Measurements from ENCODE around the gene CACNA2D1.

CACNA2D1 gene

DNA sequence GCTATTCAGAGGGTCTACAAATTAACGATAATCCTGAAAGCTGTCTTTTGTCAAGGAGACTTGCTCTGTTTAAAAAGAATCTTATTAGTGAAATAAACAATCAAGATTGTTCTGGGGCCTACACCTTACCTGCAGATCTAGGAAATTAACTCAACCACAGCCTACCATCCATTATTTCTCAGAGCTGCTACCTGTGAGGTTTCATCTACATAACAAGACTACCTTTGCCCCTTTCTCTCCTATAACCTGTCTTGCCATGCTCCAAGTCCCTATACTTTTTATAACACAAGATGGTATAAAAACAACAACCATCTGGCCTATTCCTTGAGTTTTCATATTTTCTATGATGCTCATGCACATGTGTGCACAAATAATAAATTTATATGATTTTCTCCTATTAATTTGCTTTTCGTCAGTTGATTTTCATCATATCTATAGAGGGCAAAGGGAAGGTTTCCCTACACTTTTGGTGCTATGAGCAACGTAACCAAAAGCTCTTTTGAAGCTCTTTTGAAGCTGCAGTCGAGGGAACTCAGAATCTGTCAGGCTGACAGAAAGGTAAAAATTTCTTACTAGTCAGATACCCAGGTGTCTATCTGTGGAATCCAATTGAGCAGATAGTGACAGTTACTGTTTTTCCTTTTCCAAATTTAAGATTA lies 138.1 kb downstream of the CACNA2D1 start:
- no peak for DNase-seq (ENCODE audit: low read depth)
- no peak overlapping the region for H3K4me3 ChIP-seq (ENCODE audit: low read depth, low read length)

DNA sequence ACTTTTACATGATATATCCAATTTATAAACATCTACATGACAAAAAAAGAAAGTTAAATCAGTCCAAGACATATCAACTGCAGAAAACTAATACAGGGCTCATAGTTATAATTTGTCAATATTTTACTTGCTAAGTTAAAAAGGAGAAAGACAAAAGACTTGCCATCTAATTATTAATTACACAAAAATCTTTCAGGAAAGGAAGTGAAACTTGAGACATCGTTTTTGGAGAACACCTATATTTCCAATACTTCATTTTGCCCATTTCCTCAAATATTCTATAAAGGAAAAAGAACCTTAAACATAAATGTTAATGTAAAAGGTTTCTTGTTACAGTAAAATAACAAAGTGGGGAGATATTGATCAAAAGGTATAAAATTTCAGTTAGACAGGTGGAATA lies 148.7 kb downstream of the CACNA2D1 start:
- H3K4me3 ChIP-seq (ENCODE audit: low read depth, low read length), result no peak overlapping the region
- no peak for DNase-seq (ENCODE audit: low read depth)

DNA sequence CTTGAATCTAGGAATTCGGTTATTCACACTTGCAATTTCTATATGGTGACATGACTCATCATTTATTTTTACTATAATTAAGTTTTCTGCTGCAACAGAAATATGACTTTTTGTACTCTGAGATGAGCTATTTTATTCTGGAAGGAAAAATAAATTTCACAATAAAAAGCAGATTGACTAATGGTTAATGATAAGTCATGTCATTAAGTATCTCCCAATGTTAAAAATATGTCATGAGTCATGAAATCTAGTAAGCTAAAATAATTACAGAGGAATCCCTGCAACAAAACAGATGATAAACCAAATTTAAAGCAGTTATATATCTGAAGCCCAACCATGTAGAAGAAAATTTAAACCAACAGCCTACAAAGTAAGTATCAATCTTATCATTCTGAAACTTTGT lies 149.2 kb downstream of the CACNA2D1 start:
- DNase-seq (ENCODE audit: low read depth), result no peak

DNA sequence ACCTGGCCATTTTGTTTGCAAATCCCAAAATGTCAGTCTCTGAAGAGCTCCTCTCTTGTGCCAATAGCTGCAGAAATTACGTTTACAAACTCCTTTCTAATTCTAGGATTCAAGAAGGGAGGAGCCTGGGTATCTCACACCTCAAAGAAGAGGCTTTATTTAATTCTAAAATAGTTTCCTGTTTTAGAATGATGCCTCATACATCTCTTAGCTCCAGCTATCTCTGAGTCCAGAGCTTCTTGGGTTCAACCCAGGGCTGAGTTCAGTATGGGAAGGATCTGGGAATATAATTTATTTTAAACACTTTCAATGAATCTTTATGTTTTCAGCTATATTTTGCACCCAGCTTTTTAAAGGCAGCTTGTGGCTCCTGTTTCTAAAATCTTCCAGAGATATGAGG lies 150.1 kb downstream of the CACNA2D1 start:
- no peak for DNase-seq (ENCODE audit: low read depth)
- H3K4me3 ChIP-seq (ENCODE audit: low read depth, low read length), result no peak overlapping the region

More for the DNA sequence above, 149.2 kb downstream of the CACNA2D1 start:
- no peak overlapping the region for H3K4me3 ChIP-seq (ENCODE audit: low read depth, low read length)

DNA sequence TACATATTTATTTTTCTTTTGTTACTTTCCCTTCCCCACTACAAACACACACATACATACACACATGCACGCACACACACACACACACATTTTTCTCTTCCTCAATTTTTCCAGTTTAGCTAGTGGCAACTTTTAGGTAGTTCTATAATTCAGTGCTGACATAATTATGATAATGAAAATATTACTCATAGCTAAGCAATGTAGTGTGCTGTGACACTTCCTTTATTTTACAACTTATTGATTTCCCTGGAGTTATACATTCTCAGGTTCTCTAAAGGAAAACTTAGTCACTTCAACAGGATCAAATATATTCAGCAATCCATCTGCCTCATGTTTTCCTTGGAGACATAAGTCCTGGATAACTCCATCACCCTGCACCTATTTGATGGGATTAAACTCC lies 151.6 kb downstream of the CACNA2D1 start:
- no peak overlapping the region for H3K4me3 ChIP-seq (ENCODE audit: low read depth, low read length)
- DNase-seq (ENCODE audit: low read depth), result no peak

DNA sequence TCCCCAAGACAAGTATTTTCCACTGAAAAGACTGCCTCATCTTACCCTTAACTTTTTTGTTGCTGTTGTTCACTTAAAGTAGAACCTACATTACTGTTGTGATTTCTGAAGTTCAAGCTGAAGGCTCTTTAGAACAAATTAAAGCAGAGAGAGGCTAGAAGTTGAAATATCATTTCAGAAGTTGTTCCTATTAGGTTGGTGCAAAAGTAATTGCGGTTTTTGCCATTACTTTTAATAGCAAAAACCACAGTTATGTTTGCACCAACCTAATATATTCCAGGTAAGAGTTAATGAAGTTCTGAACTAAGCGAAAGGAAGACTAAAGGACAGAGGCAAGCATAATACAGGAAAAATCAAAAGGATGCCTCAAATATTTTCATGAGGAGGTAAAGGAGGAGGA lies 153.7 kb downstream of the CACNA2D1 start:
- H3K4me3 ChIP-seq (ENCODE audit: low read depth, low read length), result no peak overlapping the region
- DNase-seq (ENCODE audit: low read depth), result no peak

DNA sequence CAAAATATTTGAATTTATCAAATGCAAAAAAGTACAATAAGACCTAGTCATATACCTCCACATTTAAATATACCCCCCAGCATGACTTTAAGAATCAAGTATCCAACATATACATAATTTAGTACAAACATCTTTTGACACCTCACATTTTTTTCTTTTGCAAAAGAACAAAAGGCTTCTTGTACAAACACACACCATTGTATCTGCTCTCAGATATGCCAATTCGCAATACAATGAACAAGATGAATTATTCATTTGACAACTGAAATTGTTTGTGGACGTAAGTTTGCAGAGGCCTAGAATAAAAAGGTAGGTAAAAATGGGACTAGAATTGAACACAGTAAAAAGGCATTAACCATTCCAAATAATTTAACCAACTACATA lies 154.4 kb downstream of the CACNA2D1 start:
- no peak overlapping the region for H3K4me3 ChIP-seq (ENCODE audit: low read depth, low read length)
- DNase-seq (ENCODE audit: low read depth), result no peak

DNA sequence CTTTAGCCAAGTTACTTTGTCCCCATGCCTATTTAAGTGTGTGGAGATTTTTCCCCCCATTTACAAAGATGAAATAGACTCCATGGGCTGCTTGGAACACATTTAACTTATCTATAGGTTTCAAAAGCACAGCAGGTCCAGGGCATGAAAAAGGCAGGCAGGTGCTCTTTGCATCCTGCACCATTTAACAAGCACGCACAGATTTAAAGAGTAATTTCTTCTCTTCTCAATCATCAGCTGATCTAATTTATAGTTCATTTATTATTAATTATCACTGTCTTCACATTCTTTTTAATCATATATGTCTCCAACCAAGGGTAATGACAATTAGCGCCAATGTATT lies 156.8 kb downstream of the CACNA2D1 start:
- no peak overlapping the region for H3K4me3 ChIP-seq (ENCODE audit: low read depth, low read length)
- DNase-seq (ENCODE audit: low read depth), result no peak

DNA sequence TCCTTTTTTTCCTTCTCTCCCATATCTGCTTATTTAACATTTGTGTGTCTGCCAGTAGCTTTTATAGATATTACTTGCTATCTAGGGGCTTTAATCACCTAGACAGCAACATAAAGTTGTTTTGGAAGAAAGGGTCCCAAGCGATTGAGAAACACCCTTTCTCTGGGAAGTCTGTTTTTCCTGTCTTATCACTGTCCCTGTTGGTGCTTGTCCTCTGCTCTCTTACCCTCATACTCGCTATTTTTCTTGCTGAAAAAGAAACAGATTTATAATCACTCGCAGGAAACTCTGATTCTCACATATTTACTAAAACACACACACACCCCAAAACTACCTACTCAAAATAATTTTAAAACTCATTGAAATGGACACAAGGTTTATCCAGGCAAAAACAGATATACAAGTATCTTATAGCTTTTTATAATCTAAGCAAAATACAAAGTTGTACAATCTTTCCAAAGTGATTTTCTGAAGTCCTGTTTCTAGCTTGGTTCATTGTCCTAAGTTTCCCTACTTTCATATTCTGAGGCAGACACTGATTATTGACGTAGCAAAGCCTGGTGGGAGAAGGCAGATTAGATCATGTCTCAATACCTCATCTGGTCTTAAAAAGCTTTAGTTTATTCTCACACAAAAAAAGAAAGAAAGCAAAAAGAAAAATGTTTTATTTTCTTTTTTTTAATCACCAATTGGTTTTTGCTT lies 157.3 kb downstream of the CACNA2D1 start:
- no peak for DNase-seq (ENCODE audit: low read depth)
- H3K4me3 ChIP-seq (ENCODE audit: low read depth, low read length), result no peak overlapping the region

DNA sequence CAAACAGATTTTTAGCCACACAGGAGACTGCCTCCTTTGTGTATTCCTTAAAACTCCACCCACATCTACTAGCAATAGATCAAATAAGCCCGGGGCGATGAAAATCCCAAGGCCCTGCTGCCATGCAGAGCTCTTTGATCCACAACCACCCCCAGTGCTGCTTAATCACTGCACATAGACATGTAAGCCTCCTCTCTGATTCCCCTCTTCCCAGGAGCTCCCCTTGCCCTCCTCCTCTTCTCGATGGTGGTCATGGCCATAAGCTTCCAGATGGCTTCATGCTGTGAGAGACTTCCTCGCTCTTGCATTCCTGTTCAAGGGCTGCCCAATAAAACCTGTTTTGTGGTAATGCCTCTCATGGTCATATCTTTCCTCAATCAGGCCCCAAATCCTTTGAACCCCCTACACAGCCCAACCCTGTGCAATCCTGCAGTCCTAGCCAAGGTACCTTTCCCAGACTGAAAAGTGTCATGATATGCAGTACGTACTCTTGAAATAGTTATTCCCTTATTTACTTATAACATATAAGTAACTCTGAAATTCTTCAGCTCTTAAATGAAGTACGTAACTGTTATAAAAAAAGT lies 158.5 kb downstream of the CACNA2D1 start:
- DNase-seq (ENCODE audit: low read depth), result no peak
- no peak overlapping the region for H3K4me3 ChIP-seq (ENCODE audit: low read depth, low read length)

DNA sequence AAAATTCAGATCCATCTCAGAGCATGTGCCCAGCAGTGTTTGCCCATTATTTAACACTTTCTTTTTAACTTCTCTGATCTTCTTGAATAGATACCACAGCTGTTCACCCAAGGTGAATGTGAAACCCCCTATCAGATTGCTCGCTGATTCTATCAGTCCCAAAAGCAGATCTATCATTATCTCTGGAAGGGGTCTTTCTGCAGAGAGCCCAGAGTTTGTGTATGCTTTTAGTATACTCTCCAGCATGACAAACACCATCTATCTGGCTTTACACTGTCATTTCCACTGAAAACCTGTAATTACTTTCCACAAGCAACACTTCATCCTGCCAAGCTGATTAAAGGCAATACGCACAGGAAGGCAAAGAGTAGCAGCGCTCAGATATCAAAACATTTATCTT lies 168.2 kb downstream of the CACNA2D1 start:
- H3K4me3 ChIP-seq (ENCODE audit: low read depth, low read length), result no peak overlapping the region
- no peak for DNase-seq (ENCODE audit: low read depth)

DNA sequence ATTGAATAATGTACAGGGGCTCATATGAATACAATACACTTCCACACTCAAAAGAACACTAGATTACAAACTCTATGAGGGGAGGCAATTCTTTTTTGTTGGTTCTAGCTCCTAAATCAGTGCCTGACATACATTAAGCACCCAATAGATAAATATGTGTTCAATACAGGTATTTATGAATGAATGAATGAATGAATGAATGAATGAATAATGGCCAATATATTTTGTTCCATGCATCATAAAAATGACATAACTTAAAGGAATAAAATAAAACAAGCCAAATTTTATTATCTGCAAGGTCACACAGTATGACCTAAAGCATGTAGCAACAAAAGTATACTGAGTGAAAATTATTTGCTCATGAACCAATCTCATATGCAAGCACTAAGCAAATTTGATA lies 168.9 kb downstream of the CACNA2D1 start:
- H3K4me3 ChIP-seq (ENCODE audit: low read depth, low read length), result no peak overlapping the region
- no peak for DNase-seq (ENCODE audit: low read depth)

DNA sequence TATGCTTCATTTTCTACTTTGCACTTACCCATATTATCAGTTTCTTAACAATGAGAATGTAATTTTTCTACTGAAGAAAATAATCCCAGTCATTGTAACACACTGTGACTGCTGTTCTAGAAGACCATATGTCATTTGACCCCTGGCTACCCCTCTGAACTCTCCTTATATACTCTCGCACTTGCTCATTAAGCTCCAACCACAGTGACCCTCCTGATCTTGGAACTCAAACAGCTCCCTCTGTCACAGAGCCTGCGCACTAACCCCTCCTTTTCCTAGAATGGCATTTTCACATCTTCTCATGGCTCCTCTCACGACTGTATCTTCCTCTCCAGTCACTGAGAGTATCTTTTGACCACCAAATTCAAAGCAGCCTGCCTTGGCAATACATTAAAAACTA lies 169.7 kb downstream of the CACNA2D1 start:
- no peak for DNase-seq (ENCODE audit: low read depth)

DNA sequence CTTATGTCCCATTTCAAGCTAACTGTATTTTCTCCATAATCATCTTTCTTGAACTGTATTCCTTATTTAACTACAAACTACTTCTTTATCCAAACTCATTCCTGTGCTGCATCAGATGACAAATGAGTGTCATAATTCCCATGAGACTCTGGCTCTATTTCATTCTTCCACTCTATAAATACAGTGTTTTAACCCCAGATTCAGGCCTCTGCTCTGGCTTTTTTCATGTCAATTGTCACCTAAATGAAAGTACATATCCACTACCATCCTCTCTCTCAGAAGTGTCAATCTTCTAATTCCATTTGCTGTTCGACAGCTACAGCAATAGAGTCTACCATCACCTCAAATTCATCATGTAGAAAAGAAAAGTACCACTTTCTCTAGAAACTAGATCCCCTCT lies 172.7 kb downstream of the CACNA2D1 start:
- no peak overlapping the region for H3K4me3 ChIP-seq (ENCODE audit: low read depth, low read length)
- no peak for DNase-seq (ENCODE audit: low read depth)

More for the DNA sequence above, 169.7 kb downstream of the CACNA2D1 start:
- H3K4me3 ChIP-seq (ENCODE audit: low read depth, low read length), result no peak overlapping the region

DNA sequence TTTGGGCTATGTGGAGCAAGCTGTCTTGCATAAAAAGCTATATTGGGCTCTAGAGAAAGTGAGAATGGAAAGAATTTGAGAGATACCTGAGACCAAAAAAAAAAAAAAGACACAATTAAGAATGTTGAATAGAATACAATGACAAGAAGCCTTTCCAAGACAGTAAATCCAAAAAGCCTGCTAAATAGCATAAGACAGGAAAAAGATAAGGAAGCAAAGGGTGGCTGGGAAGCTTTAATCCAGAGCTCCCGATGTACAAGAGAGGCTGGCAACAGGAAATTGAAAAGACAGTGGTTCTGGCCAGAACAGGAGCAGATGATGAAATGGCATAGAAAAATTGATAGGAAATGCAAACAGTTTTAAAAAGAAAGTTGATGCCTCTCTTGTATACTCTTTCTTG lies 174.9 kb downstream of the CACNA2D1 start:
- no peak for DNase-seq (ENCODE audit: low read depth)
- no peak overlapping the region for H3K4me3 ChIP-seq (ENCODE audit: low read depth, low read length)

DNA sequence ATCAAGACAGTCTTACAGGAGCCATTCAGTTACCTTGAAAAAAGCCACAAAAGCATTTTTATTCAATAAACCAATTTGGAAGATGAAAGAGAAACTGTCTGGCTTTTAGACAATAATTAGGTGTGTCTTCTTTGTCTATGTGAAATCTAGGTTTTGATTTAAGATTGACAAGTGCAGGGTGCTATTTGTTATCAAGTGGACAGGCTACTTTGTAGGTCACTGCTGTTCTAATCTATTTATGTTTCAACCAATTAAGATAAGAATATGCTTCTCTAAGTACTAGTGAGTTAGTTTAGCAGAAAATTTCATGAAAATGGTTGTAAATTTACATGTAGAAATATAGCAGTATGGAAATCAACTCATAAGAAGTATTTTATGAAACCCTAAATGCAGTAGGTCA lies 177.5 kb downstream of the CACNA2D1 start:
- H3K4me3 ChIP-seq (ENCODE audit: low read depth, low read length), result no peak overlapping the region
- DNase-seq (ENCODE audit: low read depth), result no peak

DNA sequence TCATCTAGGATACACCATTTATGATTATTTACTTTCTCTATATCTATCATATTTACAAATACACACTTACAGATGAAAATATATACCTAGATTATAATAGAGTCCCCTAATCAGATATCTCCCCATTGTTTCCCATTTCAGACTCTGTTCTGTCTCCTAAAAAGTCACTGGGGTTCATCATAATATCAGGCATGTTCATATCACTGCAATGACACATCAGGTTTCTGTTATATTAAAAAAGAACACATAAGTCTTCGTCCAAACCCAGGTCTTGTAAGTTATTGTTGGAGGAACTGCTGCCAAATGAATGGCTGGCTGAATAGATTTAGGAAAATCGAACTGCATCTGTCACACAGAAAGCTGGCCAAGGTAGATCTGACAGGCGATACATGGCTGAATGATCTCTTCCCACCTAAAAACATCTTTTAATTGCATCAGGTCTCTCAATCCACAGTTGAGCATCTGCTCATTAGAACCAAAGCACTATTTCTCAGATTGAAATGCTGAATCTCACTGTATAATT lies 178.7 kb downstream of the CACNA2D1 start:
- DNase-seq (ENCODE audit: low read depth), result no peak
- no peak overlapping the region for H3K4me3 ChIP-seq (ENCODE audit: low read depth, low read length)

DNA sequence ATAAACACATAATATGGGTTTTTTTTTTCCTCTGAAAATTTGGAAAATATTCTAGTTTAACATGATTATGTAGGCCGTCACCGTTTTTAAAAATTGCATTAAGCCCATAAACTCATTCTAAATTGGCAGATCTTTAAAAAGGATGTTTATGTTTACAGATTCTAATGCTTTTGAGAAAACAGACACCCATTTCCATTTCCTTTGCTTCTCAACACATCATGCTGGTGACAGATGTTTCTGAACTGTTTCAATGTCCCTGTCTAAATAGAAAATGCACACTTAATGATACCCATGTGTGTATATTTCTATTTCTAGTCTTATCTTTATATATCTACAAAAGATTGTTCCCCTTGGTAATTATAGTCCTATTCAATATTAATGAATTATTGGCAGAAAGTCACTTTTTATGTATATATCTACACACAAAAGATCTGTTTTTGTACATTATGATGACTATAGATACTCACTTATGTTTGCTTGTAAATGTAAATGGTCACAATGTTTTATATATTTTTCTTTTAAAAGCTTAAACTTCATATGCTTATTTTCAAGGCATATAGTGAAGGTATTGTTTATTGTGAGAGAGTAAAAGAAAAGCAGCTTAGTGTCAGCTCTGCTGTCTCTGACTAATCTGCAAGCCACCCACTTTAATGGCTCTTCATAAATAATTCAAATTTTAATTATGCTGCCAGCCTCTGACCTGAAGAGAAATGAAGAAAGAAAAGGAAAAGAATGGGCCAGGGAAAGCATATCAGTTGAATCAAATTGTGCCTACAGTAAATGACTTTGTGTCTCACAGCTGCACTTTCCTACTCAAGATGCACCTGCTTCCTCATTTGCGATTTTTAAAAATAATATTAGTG lies 179.4 kb downstream of the CACNA2D1 start:
- no peak overlapping the region for H3K4me3 ChIP-seq (ENCODE audit: low read depth, low read length)
- DNase-seq (ENCODE audit: low read depth), result no peak

DNA sequence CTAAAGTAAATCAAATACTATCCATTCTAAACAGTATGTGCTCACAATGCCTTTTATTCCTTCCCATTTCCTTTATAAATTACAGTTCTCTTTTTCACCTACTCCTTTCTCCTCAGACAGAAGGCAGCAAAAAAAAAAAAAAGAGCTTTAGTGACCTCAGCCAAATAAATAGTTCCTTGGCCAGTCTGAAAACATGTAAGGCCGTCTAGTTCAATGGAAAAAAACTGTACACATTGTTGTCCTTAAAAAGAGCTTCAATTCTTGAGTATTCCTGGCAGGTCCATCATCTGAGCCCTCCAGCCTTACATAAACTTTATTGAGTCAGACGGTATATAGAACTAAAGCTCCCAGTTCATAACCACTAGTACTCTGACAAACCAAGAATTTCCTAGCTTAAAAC lies 185.4 kb downstream of the CACNA2D1 start:
- DNase-seq (ENCODE audit: low read depth), result no peak
- H3K4me3 ChIP-seq (ENCODE audit: low read depth, low read length), result no peak overlapping the region

DNA sequence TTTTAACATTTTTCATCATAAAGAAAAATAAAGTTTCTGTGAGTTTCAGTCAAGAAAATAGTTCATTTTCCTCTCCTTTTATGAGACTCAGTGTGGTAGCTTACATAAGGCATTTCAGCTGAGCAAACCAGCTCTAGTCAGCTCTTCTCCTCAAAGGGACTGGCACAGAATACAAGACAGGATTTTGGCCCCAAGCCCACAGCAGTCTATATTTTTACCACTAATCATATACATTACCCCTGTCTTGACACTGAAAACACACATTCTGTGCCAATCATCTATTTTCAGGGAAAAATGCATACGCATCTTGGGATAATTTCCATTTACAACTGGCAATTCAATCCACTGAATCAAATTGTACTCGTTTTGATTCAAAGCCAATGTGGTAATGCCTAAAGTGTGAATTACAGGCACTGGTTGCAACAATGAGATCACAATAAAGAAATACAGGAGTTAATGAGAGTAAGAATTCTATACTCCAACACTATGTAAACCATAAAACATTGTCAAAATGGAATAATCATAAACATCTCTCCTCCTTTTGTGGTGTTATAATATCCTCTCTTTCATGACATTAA lies 186.4 kb downstream of the CACNA2D1 start:
- no peak for DNase-seq (ENCODE audit: low read depth)
- H3K4me3 ChIP-seq (ENCODE audit: low read depth, low read length), result no peak overlapping the region
